Activated gamma-delta T cell (primary cell): ENCODE results near the gene RDH8.

Experiments used
- DNase-seq: peaks from one replicate; lab custom pipeline; 2025; lab: John Stamatoyannopoulos, UW
- total RNA-seq, 2 donors: gene quantifications; one replicate each; lab custom pipeline; 2026; lab: John Stamatoyannopoulos, UW

RDH8 gene, protein sequence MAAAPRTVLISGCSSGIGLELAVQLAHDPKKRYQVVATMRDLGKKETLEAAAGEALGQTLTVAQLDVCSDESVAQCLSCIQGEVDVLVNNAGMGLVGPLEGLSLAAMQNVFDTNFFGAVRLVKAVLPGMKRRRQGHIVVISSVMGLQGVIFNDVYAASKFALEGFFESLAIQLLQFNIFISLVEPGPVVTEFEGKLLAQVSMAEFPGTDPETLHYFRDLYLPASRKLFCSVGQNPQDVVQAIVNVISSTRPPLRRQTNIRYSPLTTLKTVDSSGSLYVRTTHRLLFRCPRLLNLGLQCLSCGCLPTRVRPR
- total RNA-seq = 0 to 0.04 reads per million in 2 donors

DNA sequence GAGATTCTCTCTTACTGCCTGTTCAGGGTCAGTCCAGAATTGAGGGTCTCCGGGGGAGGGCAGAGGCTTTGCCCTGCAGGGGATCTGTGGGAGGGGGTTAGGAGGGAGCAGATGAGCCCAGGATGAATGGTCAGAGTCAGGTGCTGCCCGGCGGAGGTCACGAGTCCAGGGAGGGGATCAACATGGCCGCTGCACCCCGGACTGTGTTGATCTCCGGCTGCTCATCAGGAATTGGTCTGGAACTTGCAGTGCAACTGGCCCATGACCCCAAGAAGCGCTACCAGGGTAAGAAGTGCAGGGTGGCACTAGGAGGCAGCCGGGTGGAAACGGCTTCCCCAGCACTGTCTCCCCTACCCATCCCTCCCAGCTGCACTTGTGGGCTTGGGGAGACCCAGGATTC, at the start of gene RDH8:
TSS of gene RDH8 (plus strand) at position 168 of the 400 bp plus-strand sequence. CDS start at position 183, 15 bp downstream.
- no peak for DNase-seq

DNA sequence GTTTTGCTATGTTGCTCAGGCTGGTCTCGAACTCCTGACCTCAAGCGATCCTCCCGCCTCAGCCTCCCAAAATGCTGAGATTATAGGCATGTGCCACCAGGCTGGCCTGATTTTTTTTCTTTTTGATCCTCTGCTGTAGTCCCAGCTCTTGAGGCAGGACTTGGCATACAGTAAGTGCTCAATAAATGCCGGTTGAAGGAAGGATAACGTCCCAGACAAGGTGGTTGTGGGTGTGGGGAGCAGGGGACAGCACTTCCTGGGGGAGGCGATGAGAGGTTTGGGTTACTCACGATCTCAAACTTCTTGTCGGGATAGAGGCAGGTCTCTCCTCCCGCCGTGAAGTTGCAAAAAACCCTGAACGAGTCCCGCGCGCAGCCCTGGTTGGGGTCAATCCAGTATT, 47.3 kb upstream of the RDH8 start:
- DNase-seq = no peak

DNA sequence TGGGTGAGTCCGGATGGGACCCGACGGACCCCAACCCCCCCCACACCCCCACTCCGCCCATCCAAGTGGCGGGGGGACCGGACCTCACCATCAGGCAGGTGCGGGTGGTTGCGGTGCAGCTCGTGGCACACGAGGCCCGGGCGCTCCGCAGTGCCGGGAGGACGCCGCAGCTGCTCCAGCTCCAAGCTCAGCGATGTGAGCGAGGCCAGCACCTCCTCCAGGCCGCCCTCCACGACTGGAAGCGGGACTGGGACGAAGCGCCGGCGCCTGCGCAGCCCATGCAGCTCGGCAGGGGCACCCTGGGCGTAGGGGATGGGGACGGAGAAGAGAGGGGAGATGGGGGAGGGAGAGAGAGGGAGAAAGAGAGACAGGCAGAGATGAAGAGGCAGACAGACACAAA, 46.8 kb upstream of the RDH8 start:
- no peak for DNase-seq

DNA sequence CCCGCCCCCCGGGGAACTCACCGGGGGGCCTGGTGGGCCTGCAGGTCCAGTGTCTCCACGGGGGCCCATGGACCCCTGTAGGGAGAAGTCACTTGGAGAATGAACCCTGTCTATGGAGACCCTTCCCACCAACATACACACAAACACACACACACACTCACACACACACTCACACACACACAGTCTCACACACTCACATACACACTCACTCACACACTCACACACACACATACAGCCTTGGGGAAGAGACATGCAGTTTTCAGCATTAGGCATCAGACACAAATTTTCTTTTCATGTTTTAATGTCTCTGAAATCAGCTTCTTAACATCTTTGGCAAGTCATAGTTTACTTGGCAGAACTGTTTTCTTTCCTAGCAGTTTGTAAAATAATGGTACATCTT, 46.0 kb upstream of the RDH8 start:
- DNase-seq = no peak

DNA sequence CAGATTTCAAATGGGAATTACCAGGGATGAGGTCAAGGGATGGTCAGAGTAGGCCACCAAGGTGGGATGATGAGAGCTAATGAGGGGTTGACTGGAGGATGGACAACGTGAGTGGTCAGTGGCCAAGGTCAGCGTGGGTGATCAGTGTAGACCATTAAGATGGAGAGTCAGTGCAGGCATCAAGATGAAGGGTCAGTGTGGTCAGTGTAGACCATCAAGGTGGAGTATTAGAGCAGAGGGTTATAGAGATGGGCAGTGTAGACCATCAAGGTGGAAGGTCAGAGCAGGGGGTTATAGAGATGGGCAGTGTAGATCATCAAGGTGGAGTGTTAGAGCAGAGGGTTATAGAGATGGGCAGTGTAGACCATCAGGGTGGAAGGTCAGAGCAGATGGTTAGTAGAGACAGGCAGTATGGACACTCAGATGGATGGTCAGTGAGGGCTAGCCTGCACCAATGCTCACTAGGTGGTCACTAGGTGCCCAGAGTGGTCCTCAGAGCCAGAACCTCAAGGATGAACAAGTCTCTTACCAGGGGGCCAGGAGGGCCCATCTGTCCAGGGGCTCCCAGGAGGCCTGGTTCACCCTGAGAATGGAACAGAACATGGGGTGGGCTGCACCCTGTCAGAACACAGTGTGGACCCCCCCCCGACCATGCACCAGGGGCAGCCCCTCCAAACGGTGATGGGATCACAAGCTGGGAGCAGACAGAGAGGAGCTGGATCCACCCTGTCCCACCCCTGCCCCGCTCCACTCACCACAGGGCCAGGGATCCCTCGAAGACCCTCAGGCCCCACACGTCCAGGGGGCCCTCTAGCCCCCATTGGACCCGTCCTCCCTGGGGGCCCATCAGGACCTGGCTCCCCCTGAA, 44.2 kb upstream of the RDH8 start:
- DNase-seq = no peak

DNA sequence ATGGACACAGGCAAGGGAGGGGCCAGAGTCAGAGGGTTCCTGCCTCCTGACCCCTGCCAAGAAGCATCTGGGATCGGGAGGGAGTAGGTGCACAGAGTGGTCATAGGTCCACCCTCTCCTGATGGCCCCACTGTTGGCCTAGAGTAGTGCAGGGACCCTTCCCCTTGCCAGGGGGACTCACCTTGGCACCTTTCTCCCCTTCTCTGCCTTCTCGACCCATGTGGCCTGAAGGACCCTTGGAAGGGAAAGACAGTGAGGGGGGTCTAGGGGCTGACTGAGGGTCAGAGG, 43.7 kb upstream of the RDH8 start:
- DNase-seq = no peak

DNA sequence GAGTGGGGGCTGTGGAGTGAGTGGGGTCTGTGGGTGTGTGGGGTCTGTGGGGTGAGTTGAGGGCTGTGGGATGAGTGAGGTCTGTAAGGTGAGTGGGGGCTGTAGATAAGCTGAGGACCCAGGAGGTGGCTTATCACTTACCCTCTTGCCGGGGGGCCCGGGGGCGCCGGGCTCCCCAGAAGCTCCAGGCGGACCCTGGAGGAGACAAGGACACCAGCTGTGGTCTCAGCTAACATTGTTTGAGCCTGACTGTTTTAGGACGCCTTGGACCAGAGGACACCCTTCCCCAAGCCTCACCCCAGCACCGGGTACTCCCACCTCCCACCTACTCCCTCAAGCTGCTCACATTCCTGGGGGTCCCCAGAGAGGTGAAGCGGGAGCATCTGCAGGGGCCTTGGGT, 42.8 kb upstream of the RDH8 start:
- DNase-seq = no peak

DNA sequence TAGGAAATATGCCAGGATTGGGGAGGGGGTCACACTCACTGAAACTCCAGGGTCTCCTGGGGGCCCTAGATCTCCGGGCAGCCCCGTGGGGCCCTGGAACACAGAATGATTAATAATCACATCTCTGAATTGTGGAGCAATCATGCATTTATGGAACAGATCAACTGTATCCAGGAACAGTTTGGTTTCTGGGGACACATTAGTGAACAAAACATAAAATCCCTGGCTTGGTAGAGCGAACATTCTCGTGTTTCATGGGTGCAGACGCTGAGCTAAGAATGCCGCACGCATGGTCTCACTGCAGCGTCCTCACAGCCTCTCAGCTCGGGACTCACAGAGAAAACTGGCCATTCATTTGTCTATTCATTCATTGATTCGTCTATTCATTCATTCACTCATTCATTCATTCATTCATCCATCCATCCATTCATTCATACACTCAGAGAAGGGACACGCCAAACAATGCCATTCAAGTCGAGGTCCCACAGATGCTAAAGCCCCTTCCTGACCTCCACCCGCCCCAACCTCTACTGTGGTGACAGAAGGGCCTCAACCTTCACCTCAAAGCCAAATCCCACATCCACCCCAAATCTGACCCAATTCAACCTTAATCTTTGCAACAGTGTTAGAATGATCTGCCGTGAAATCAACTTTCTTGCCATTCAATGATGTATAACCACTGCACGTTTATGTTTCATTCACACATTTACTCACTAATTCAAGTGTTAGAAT, 42.0 kb upstream of the RDH8 start:
- no peak for DNase-seq

DNA sequence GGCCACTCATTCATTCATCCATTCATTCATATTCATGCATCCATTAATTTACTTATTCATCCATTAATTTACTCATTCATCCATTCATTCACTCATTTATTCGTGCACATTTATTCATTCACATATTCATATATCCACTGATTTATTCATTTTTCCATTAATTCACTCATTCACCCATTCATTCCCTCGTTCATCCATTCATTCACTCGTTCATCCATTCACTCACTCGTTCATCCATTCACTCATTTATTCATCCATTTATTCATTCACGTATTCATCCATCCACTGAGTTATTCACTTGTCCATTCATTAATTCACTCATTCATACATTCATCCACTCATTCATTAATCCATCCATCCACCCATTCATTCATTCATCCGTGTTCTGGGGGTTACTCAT, 41.2 kb upstream of the RDH8 start:
- DNase-seq = no peak

DNA sequence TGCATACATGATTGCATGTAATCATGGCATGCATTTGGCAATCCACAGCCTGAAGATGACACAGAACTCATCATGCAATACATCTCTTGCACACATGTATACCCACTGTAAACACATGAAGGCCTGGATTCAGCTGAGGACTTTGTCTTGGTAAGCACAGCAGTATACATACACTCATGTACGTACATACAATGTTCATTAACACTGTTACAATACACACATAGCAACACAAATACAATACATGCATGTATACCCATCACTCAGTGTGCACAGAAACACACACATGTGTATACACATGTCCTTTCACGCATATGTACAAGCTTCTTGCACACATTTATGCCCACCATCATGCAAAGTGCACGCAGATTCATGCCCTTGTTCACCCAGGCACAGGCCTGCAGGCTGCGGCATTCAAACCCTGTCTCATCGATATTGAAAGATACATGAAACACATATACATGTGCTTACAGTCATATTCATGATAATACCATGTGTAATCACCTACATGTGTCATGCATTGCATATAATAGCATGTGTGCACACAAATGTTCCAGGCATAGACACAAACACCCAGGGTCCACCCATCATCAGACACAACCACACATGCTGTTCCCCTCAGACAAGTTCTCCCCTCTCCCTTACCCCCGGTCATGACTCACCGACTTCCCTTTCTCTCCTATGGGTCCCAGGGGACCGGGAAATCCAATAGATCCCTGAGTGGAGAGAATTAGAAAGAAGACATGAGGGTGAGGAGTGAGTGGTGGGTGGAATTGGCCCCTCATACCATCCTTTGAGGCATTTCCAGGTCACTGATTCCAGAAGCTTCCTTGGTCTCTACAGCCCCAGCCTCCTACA, 31.6 kb upstream of the RDH8 start:
- no peak for DNase-seq

DNA sequence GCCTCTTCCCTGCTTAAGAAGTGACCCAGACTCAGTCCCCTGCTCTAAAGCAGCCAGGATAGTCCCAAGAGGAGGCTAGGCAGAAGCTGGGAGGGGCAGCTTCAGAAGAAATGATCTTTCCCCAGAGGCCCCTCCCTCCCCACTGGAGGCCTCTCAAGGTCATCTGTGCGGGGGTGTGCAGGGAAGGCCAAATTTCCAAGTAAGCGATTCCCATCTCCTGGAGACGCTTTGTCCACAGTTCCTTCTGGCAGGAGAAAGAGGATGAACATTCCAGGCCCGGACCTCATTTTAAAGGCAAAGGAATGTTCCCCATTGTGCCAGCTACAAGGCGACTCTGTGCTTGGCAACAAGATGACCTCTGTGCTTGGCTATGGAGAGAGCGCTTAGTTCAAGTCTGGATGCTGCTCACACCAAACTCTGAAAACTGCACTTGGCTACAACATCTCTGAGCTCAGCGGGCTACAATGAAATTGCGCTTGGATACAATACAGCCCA, 26.4 kb upstream of the RDH8 start:
- no peak for DNase-seq

DNA sequence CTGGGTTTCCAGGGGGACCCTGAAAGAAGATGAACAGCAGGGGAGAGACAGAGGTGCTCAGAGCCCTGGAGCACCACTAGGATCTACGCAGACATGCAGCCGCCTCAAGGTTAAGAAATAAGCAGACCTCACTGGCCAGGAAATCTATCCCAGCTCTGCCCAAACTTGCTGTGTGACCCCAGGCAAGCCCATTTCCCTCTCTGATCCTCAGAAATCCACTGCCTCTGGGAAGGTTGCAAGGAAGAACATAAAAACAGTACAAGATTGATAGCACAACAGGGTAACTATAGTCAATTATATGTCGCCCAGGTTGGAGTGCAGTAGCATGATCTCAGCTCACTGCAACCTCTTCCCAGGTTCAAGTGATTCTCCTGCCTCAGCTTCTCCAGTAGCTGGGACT, 23.8 kb upstream of the RDH8 start:
- DNase-seq = no peak

DNA sequence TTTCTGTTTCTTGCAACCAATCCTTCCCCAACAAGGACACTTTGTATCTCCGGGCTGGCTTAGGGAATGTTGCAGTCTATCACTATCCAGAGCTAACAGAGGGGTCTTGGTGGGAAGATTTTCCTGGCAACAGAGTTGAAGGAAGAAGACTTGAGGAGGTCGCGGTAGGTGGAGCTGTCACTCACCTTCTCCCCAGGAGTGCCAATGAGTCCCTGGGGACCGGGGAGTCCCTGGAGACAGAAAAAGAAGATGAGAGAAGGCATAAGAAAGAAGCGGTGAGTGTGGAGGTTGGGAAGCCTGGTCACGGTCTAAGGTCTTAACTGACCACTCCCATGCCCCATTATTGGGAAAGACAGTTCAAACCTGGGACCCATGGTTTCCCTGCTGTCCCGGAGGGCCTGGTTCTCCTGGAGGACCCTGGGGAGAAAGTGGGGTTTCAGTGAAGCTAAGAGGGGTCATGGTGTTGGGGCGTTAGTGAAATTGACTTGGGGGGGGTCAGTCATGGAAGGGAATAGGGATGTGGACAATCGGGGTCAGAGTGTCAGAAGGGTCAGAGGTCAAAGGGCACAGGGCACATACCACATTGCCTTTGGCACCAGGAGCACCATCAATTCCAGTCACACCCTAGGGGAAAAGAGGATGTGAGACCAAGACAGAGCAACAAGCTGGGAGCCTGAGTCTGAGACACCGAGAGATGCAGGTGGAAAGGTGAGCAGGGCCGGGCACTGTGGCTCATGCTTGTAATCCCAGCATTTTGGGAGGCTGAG, 21.7 kb upstream of the RDH8 start:
- no peak for DNase-seq

DNA sequence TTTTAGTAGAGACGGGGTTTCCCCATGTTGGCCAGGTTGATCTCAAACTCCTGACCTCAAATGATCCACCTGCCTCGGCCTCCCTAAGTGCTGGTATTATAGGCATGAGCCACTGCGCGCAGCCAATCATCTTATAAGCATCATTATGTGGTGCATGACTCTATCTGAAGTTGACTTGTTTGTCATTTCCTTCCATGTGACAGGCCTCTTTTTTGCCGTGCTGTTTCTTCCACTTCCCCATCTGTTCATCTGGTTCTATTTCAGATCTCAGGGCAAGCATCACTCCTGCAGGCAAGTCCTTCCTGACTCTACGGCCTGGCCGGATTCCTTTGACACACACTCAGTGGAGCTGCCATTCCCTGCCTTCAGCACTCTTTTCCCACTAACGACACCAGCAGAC, 18.2 kb upstream of the RDH8 start:
- no peak for DNase-seq

DNA sequence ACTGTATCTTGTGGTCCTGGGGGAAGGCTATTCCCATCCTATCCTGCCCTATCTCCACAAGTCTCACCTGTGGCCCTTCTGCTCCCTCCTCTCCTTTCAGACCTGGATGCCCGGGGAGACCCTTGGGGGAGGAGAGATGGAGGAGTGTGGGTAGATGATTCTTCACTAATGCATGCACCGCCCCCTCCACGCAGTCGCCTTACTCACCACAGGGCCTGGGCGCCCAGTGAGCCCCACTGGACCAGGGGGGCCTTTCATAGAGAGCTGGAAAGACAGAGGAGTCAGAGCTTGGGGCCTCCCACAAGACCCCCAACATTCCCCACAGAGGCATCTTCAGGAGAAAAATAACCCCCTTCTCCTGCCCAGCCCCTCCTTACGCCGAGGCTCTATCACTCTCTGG, 17.3 kb upstream of the RDH8 start:
- DNase-seq = no peak

DNA sequence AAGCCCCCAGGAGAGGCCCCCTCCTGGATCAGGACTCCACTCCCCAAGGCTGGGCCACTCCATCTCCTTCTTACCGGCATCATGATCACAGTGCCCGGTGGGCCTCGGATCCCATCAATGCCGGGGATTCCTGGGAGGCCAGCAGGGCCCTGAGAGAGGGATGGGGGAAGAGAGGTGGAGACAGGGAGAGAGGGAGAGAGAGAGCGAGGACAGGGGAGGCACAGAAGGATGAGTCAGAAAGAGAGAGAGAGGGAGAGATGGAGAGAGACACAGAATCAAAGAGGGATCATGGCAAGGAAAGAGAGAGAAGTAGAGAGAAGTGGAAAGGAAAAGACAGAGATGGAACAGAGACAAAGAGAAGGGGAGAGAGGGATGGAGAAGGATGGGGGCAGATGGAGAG, 16.7 kb upstream of the RDH8 start:
- no peak for DNase-seq

DNA sequence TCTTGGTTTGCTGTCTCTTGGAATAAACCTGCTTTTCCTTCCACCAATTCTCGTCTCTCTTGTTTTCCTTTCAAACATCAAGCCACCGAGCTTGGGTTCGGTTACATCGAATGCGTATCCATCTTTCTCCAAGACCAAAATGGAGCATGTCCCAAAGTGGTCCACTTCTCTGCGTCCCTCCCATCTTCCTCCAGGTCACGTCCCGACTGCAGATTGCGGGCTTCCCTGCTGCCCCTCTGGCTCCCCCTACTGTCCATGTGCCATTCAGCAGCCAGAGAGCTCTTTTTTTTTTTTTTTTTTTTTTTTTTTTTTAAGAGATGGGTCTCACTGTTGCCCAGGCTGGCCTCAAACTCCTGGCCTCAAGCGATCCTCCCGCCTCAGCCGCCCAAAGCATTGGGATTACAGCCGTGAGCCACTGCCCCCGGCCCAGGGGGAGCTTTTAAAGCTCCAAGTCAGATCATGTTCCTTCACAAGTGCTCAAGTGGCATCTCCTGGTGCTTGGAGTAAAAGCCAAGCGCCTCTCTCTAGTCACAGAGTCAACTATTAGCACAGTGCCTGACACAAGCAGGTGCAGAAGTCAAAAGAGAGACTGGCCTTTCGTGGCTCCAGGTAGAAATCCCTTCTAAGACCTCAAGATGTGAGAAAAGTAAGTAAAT, 13.0 kb upstream of the RDH8 start:
- no peak for DNase-seq

DNA sequence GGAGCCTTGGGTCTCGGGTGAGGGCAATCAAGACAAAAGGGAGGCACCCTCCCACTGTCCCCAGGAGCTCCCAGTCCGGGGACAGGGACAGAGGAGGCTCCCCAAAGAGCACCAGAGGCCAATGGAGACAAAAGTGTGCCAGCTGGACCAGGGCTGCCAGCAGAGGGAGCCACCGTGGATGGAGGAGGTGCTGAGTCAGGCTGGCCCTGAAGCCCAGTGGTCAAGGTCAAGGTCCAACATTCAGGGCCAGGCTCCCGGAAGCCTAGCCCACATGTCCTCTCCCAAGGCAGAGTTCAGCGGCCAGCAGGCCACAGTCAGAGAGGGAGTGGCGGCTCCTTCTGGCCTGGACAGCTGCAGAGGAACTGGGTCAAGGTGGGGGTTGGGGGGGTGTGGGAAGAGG, 11.4 kb upstream of the RDH8 start:
- DNase-seq = no peak

DNA sequence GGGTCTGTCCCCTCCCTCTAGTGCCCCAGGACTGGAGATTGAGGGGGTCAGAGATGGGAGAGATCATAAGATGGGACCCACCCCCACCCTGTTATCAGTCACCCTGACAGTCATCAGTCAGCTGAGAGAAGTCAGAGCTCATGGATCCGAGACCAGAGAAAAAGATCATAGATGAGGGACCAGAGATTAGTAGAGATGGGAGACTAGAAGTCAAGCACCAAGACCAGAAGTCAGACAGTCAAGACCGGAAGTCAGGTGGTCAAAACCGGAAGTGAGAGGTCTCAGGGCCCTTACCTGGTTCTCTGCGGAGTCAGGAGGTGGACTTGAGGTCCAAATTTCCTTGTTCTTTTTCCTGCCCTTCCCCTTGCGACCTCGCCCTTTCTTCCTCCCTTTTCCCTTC, 10.0 kb upstream of the RDH8 start:
- DNase-seq = no peak

DNA sequence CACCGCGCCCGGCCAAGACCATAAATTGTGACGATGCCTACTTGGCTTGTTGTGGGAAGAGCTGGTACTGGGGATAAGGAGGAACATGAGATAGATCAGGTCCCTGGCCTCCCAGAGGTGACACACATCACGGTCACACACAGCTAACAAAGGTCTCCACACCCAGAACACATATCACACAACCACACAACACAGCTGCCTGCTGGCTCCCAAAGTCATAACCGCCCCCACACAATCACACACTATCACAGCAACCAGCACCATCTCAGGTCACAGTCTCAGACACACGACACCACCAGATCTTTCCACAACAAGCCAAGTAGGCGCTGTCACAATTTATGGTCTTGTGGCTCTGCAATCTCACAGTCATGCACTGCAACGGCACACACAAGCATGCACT, 8.7 kb upstream of the RDH8 start:
- no peak for DNase-seq
